CD14-positive monocyte (primary cell): ENCODE data around the gene SMAD9. TPM values are rescaled to one million over a fixed set of nuclear protein-coding genes. Genes with fewer than 3 reads are reported as not detected.

Experiments
- DNase-seq, 3 donors: peaks; one replicate each; pipeline ENCODE4 v3.0.0-alpha.2; 2011 to 2022
- H2AFZ ChIP-seq: 2 replicates; pipeline ENCODE4 v1.6.0; 2012; ENCODE audit warnings: mild to moderate bottlenecking, low read depth, low read length, inconsistent platforms; ENCODE audit not compliant: insufficient read depth, poor library complexity, severe bottlenecking
- H3K27ac ChIP-seq, 2 donors: 1 replicate in 1 of 2; 2 replicates in 1 of 2; pipeline ENCODE4 v1.5.1; 2012 to 2013; ENCODE audit warnings: low read length in 2 of 2, control low read depth in 1 of 2, inconsistent platforms in 1 of 2, low read depth in 1 of 2, mild to moderate bottlenecking in 1 of 2
- H3K27me3 ChIP-seq, 2 donors: one replicate each; pipeline versions ENCODE4 v1.6.0 to v1.6.1; 2011 to 2013; ENCODE audit warnings: low read length in 2 of 2; ENCODE audit not compliant: control insufficient read depth in 2 of 2, insufficient read depth in 2 of 2
- H3K36me3 ChIP-seq, 2 donors: replicated peaks in 1 of 2; 1 replicate in 1 of 2; 2 replicates in 1 of 2; pipeline versions ENCODE4 v1.5.1 to v1.6.1; 2012 to 2013; ENCODE audit warnings: low read length in 2 of 2, control low read depth in 1 of 2, inconsistent platforms in 1 of 2, mild to moderate bottlenecking in 1 of 2; ENCODE audit not compliant: insufficient read depth in 2 of 2, control insufficient read depth in 1 of 2
- H3K4me1 ChIP-seq, 2 donors: 1 replicate in 1 of 2; 2 replicates in 1 of 2; pipeline versions ENCODE4 v1.5.1 to v1.6.1; 2012 to 2013; ENCODE audit warnings: low read length in 2 of 2, control low read depth in 1 of 2, inconsistent platforms in 1 of 2, mild to moderate bottlenecking in 1 of 2, moderate library complexity in 1 of 2; ENCODE audit not compliant: insufficient read depth in 2 of 2, control insufficient read depth in 1 of 2
- H3K4me2 ChIP-seq: replicated peaks from 2 replicates; pipeline ENCODE3; 2012; ENCODE audit warnings: low read length, moderate library complexity, mild to moderate bottlenecking; ENCODE audit not compliant: poor library complexity, severe bottlenecking; ENCODE audit errors: extremely low read depth
- H3K4me3 ChIP-seq, 3 experiments: fragments of 200-600 bp in 1 of 3; sonication (generic) in 1 of 3; replicated peaks in 1 of 3; 1 replicate in 2 of 3; 2 replicates in 1 of 3; pipeline ENCODE4 v1.5.1; 2011 to 2013; ENCODE audit warnings: low read length in 3 of 3, mild to moderate bottlenecking in 3 of 3, control low read depth in 2 of 3, low read depth in 2 of 3, inconsistent platforms in 1 of 3, moderate library complexity in 1 of 3
- H3K79me2 ChIP-seq: 2 replicates; pipeline ENCODE4 v1.6.0; 2012; ENCODE audit warnings: mild to moderate bottlenecking, control low read depth, inconsistent platforms, low read length, moderate library complexity; ENCODE audit not compliant: insufficient read depth
- H3K9ac ChIP-seq: 2 replicates; pipeline ENCODE4 v1.6.0; 2017; ENCODE audit warnings: low read length, mild to moderate bottlenecking; ENCODE audit not compliant: insufficient read depth, poor library complexity, severe bottlenecking
- H3K9me3 ChIP-seq, 2 donors: replicated peaks in 1 of 2; 1 replicate in 1 of 2; 2 replicates in 1 of 2; pipeline versions ENCODE4 v1.5.1 to v1.6.1; 2012 to 2013; ENCODE audit warnings: low read length in 2 of 2, control low read depth in 1 of 2; ENCODE audit not compliant: control insufficient read depth in 1 of 2, insufficient read depth in 1 of 2
- H4K20me1 ChIP-seq: 2 replicates; pipeline ENCODE4 v1.6.0; 2012; ENCODE audit warnings: mild to moderate bottlenecking, low read length, control low read depth, moderate library complexity; ENCODE audit not compliant: insufficient read depth
- H3K27ac Mint-ChIP-seq, 7 donors: one replicate each; pipeline ENCODE4 v1.8.0; 2020; ENCODE audit warnings: mild to moderate bottlenecking in 7 of 7, mixed read lengths in 7 of 7, moderate library complexity in 6 of 7, inconsistent platforms in 2 of 7
- H3K27me3 Mint-ChIP-seq, 3 donors: one replicate each; pipeline ENCODE4 v1.8.0; 2021 to 2022; ENCODE audit warnings: low read depth in 3 of 3, mild to moderate bottlenecking in 3 of 3, mixed read lengths in 3 of 3, moderate library complexity in 3 of 3, inconsistent platforms in 1 of 3
- H3K36me3 Mint-ChIP-seq, 2 donors: one replicate each; pipeline ENCODE4 v1.8.0; 2020; ENCODE audit warnings: mixed read lengths in 2 of 2, inconsistent platforms in 1 of 2, mild to moderate bottlenecking in 1 of 2
- H3K4me1 Mint-ChIP-seq: one replicate; pipeline ENCODE4 v1.8.0; 2020; ENCODE audit warnings: mild to moderate bottlenecking, mixed read lengths
- H3K4me3 Mint-ChIP-seq, 2 donors: one replicate each; pipeline ENCODE4 v1.8.0; 2020; ENCODE audit warnings: mild to moderate bottlenecking in 2 of 2, mixed read lengths in 2 of 2, moderate library complexity in 1 of 2
- H3K9me3 Mint-ChIP-seq, 7 donors: one replicate each; pipeline ENCODE4 v1.8.0; 2020 to 2022; ENCODE audit warnings: mixed read lengths in 7 of 7, mild to moderate bottlenecking in 6 of 7, moderate library complexity in 6 of 7, inconsistent platforms in 2 of 7
- CTCF ChIP-seq: fragments of 200-600 bp; IDR thresholded peaks from one replicate; pipeline ENCODE4 v1.8.0; 2022; ENCODE audit warnings: antibody characterized with exemption, mild to moderate bottlenecking
- WGBS: methylation state at CpG from one replicate; pipeline ENCODE4 v1.1.5; 2013; ENCODE audit warnings: missing lambda C conversion rate; ENCODE audit not compliant: insufficient coverage; 5-methylcytosine and 5-hydroxymethylcytosine counted together
- intact Hi-C, 2 donors: fragments of 100-400 bp; cut with micrococcal nuclease; formaldehyde crosslinking; loops; one replicate each; pipeline versions ENCODE4 v1.15.0 to v1.15.1; 2023
- polyA plus RNA-seq, 3 donors: library from polyadenylated mRNA; depleted of rRNA in 1 of 3; unstranded in 2 of 3; stranded (reverse) in 1 of 3; fragments of 300-500 nt in 2 of 3; fragments of >200 nt in 1 of 3; fragmentation: Illumina TruSeq in 2 of 3; gene quantifications; 1 replicate in 2 of 3; 2 replicates in 1 of 3; pipeline ENCODE4 v1.2.3, GENCODE V29; 2012 to 2021

SMAD9 gene
- polyA plus RNA-seq, 3 donors, result not detected

- H3K36me3 ChIP-seq, result no peaks in the 10 kb centered on the region
- H3K9me3 Mint-ChIP-seq, result peaks cover 0 to 5% (median 0%) of the 10 kb centered on the region in 7 donors
These were observed 9.5 kb downstream of the SMAD9 start for GRCh38 chr13:36910545-36910944.

GRCh38 chr13:36907821-36908220, 12.2 kb downstream of the SMAD9 start:
- no peak overlapping the region for H2AFZ ChIP-seq
- Mint-ChIP-seq H3K9me3 (peaks cover 0 to 5% (median 0%) of the 10 kb centered on the region in 7 donors), H3K4me3 (no peak overlapping the region), H3K27ac (no peak overlapping the region), H3K27me3 (peaks cover 0 to 2% (median 2%) of the 10 kb centered on the region in 3 donors), H3K36me3 (no peaks in the 10 kb centered on the region), H3K4me1 (no peaks in the 10 kb centered on the region)
- H3K4me1 ChIP-seq, result no peaks in the 10 kb centered on the region
- no peaks in the 10 kb centered on the region for H3K36me3 ChIP-seq
- TF ChIP-seq CTCF, result no peak
- H3K9me3 ChIP-seq, result no peaks in the 10 kb centered on the region
- no peaks in the 10 kb centered on the region for H3K79me2 ChIP-seq
- H3K4me3 ChIP-seq, result no peak overlapping the region
- intact Hi-C loops, result no loop called here
- no peak for DNase-seq
- H3K4me2 ChIP-seq, result no peak overlapping the region
- no peaks in the 10 kb centered on the region for H4K20me1 ChIP-seq
- H3K9ac ChIP-seq, result no peak overlapping the region
- no peaks in the 10 kb centered on the region for H3K27me3 ChIP-seq
- H3K27ac ChIP-seq, result no peak overlapping the region
- WGBS, result no CpG with 5 or more reads among the region's 2 CpGs

More at GRCh38 chr13:36910545-36910944, 9.5 kb downstream of the SMAD9 start:
- Histone ChIP-seq H3K9me3 (no peaks in the 10 kb centered on the region), H3K4me1 (no peaks in the 10 kb centered on the region), H3K4me3 (no peak overlapping the region), H3K27me3 (peaks cover 0 to 4% of the 10 kb centered on the region in 2 donors), H3K4me2 (no peak overlapping the region), H3K79me2 (no peaks in the 10 kb centered on the region), H3K27ac (no peak overlapping the region), H2AFZ (no peak overlapping the region), H3K9ac (no peak overlapping the region), H4K20me1 (no peaks in the 10 kb centered on the region)
- H3K36me3 Mint-ChIP-seq, result no peaks in the 10 kb centered on the region
- peaks cover 1% of the 10 kb centered on the region for H3K4me1 Mint-ChIP-seq
- TF ChIP-seq CTCF, result no peak
- 71% methylated on average over 1 of the region's 1 CpG for WGBS
- H3K27me3 Mint-ChIP-seq, result peaks cover 3 to 8% (median 4%) of the 10 kb centered on the region in 3 donors
- H3K4me3 Mint-ChIP-seq, result no peak overlapping the region
- H3K27ac Mint-ChIP-seq, result no peak overlapping the region
- no peak for DNase-seq
- intact Hi-C loops, result no loop called here
